Measurements from ENCODE around the gene SLCO2A1.

SLCO2A1 gene

GRCh38 chr3:133999891-134000685, 29.6 kb downstream of the SLCO2A1 start:
- DNase-seq (ENCODE audit: low read depth in 2 of 2): no peak

GRCh38 chr3:133998691-133999241, 31.0 kb downstream of the SLCO2A1 start:
- no peak for DNase-seq (ENCODE audit: low read depth in 2 of 2)

- no peak for DNase-seq (ENCODE audit: low read depth in 2 of 2)
These were observed 31.7 kb downstream of the SLCO2A1 start for GRCh38 chr3:133997871-133998635.

GRCh38 chr3:133996996-133997395, 32.7 kb downstream of the SLCO2A1 start:
- no peak for DNase-seq (ENCODE audit: low read depth in 2 of 2)

DNA sequence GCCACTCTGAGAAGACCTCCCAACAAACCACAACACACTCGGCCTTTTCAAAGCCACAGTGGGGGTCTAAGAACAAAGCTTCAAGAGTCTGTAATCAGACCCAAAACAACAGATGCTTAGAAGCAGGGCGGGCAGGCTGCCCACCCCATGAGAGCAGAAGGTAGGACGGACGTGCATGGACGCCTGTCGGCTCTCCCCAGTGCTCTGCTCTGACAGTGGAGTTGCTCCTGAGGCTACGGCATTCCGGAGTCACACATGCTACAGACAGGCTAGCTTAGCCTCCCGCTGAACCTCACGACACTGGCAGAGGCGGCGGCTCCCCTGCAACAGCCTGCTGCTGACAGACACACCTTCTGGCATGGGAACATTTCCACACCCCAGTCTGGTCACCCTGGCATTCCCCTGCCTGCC, 33.5 kb downstream of the SLCO2A1 start:
- no peak for DNase-seq (ENCODE audit: low read depth in 2 of 2)

- no peak for DNase-seq (ENCODE audit: low read depth in 2 of 2)
These were observed 34.5 kb downstream of the SLCO2A1 start for GRCh38 chr3:133995264-133995663.

- no peak for DNase-seq (ENCODE audit: low read depth in 2 of 2)
These were observed 35.4 kb downstream of the SLCO2A1 start for GRCh38 chr3:133994166-133994890.

- DNase-seq (ENCODE audit: low read depth in 2 of 2): no peak
These were observed 36.6 kb downstream of the SLCO2A1 start for GRCh38 chr3:133992951-133993620.

- DNase-seq (ENCODE audit: low read depth in 2 of 2): no peak
These were observed 37.3 kb downstream of the SLCO2A1 start for GRCh38 chr3:133992381-133992780.

DNA sequence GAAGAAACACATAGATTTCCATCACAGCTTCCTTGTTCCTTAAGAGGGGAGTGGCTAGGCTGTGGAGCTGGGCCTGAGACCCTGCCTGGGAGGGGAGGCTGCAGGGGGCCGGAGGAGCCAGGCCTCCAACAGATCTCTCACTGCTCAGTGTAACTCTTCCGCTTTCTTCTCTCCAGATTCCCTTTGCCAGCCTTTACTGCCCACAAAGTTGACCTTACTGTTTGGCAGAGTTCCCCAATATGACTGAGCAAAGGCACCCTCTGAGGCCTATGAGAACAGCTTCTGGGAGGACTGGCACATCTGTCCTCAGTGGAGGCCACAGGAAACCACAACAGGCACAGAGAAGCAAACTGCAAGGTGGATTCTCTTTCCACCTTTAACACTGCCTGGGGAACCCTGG, 38.1 kb downstream of the SLCO2A1 start:
- no peak for DNase-seq (ENCODE audit: low read depth in 2 of 2)

DNA sequence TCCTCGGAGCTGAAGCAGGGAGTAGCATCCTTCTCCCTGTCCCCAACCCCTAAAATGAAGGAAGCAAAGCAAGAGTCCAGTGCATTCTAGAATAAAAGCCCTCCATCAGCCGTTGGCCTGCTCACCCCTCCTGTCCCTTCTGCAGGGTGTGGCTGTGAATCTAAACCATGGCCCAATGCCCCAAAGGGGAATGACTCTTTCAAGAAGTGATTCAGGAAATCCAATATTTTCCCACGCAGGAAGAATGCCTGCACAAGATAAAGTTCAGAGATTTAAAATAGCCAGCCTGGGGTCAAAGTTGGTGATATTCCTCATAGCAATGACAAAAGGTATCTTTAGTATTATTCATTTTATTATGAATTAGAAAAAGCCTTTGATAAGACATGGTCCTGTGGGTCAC, 38.5 kb downstream of the SLCO2A1 start:
- DNase-seq (ENCODE audit: low read depth in 2 of 2): no peak

DNA sequence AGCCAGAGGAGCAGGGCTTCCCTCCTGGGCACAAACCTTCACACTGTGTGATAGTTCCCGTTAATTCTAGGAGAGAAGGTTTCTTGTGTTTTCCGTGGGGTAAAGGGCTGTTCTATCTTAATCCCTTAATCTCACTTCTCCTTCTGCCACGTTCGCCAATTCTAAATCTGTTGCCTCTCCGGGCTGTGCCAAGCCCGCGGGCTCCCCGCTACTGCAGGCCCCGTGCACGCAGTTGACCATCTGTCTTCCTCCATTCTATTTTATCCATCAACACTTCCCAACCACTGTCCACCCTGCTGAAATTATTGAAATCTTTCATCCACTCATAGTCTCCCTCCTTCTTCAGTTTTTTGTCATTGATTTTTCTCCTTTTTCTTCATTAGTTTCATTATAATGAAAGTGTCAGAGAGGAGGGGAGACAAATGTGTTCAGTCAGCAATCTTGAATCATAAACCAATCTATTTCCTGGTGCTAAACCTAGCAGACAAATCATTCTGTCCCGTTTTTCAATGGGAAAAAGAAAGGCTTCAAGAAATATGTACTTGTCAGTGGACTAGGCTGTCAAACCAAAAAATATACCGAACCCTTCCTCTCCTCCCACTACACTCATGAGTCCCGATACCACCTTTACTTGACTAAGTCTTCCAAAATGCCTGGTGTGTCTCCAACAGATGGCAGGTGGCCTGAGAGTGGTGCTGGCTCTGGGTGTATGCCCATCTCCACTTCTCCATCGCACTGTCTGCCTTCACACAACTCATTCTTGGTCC, 39.6 kb downstream of the SLCO2A1 start:
- DNase-seq (ENCODE audit: low read depth in 2 of 2): no peak

DNA sequence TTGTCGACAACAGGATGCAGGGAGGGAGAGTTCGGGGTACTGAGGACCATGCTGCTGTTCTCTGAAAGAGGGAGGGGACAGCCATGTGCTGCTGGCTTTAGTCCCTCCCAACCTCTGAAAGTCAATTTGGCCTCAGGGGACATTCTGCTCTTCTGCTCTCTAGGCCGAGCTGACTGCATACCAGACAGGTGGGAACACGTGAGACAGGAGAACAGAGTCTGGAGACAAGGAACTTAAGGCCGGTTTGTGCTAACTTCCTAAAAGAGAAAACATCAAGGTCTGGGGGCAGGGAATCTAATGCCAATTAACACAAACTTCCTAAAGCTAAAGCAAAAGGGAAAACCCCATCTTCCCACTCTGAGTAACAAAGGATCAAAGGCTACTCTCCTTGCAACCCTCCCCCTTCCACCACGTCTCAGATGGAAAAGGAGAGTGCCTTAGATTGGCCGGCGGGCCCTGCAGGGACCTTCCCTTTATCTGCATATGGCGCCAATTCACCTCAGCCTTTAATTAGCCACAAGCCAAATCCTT, 41.0 kb downstream of the SLCO2A1 start:
- no peak for DNase-seq (ENCODE audit: low read depth in 2 of 2)

DNA sequence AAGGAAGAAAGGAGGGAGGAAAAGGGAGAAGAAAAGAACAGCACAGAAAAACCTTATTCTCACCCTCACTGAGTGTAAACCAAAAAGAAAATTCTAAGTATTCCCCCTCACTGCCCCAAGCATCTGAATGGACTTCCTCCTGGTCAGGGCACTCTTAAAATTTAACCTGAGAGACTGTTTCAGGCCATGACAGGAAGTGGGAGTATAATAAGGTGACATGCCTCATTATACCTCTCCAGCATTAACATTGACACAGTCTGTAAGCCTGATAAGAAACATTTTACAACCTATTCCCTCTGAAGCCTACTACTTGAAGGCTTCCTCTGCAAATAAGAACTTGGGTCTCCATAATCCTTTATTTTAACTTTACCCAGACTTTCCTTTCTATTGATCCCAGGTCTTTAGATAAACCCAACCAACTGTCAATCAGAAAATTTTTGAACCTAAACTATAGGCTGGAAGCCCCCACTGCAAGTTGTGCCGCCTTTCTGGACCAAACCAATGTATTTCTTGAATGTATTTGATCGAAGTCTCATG, 41.7 kb downstream of the SLCO2A1 start:
- no peak for DNase-seq (ENCODE audit: low read depth in 2 of 2)

DNA sequence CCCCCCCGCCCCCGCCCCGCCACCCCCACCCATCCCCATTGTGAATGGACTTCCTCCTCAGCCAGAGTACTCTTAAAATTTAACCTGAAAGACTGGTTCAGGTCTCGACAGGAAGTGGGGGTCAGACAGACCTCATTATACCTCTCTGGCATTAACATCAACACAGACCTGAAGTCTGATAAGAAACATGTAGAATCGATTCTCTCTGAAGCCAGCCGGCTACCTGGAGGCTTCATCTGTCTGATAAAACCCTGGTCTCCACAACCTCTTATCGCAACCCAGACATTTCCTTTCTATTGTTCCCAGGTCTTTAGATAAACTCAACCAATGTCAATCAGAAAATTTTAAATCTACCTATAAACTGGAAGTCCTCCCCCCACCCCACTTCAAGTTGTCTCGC, 42.6 kb downstream of the SLCO2A1 start:
- no peak for DNase-seq (ENCODE audit: low read depth in 2 of 2)

DNA sequence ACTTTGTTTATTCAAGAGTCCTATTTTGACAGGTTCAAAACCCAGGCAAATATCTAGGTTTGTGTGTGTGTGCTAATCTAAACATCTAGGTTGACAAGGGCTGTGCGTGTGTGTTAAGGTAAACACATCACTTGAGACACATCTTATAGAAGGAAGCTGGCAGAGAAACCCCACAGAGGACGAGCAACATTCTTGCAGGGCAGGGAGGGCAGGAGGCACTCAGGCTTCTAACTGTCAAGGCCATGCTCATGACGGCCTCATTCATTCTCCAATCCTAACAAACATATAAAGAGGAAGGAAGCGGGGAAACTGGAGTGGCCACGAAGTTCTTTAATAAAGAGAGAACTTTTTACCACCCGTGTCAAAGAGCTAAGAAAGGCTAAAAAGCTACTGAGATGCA, 43.4 kb downstream of the SLCO2A1 start:
- no peak for DNase-seq (ENCODE audit: low read depth in 2 of 2)

DNA sequence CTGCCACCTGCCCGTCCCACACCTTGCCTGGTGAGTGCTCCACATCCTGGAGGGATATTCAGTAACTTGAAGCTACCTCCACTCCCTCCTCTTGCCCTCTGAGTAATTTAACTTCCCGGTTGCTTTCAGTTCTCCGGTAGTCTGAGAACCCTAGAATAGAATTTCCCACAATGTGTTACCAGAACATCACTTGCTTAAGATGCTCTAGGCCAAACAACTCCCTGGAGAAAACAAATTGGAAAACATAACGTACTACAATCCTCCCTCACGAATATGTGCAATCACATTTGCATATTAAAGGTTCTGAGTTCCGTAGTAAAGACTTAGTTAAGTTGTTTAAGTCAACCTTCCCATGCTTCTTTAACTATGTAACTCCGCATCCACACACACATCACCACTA, 44.8 kb downstream of the SLCO2A1 start:
- no peak for DNase-seq (ENCODE audit: low read depth in 2 of 2)

DNA sequence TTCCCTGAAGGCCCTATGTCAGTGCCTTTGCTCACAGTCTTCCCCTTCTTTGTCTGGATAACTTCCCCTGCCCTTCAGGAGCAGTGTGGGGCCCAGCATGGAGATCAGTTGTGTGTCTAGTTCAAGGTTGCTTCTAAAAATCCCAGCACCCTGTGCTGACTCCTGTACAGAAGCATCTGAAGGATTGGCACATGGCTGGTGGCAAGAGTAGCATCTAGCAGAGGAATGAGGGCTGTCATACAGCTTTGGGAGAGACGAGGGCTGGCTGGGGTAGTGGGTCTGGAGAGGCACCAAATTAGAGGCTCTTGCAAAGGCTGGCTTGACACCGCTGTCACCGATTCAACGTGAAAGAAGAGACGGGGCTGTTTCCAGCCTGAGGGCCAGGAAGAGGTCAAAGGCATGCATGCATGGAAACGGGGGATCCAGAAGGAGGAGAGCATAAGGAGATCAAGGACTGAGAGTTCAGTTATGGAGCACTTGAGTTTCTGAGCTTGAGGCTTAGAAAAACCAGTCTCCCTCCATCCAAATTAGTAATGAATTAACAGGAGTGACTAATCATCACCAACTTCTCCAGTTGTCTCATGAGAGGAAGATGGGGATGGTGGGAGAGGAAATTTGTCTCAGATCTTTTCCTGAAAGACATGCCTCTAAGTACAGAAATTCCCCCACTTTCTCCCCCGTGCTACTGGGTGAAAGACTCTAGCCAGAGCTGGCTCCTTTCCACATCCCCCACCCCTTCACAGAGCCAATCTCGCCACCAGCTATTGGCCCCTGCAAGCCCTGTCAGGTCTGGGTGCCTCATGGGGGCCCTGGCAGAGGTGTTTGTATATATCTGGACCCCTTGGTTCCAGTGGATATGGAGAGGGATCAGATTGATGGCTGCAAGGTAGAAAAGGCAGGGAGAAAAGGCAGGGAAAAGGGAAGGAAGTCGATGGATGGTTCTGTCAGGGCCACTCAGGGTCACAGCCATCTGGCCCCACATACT, 45.9 kb downstream of the SLCO2A1 start:
- no peak for DNase-seq (ENCODE audit: low read depth in 2 of 2)

DNA sequence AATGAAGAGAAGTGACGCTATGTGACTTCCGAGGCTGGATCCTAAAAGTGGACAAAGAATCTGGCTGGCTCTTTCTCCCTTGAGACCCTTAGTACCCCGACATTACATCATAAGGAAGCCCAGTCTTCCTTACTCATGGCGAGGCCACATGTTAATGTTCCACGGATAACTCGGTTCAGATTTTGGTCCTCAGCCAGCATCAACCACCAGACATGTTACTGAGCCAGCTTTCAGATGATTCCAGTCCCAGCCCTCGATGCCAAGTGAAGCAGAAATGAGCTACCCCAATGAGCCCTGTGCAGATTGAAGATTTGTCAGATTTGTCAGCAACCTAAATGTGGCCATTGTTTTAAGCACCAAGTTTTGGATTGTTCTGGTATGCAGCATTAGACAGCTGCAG, 46.6 kb downstream of the SLCO2A1 start:
- no peak for DNase-seq (ENCODE audit: low read depth in 2 of 2)
